Activated CD4-positive, alpha-beta T cell treated with anti-CD3 and anti-CD28 coated beads, Interleukin-2, amount 10 ng/mL, durations not matched to agents 24 days and 14 days (primary cell): ENCODE results near the gene HLA-DPA1. TPM values are rescaled to one million over a fixed set of nuclear protein-coding genes. Genes with fewer than 3 reads are reported as not detected.
"Not testable (repeated sequence)": the region's sequence is repeated elsewhere in the genome, so short reads cannot be mapped to it uniquely, and the experiment has no call there.

Experiments
- DNase-seq: peaks from one replicate; pipeline ENCODE4 v3.0.0; 2022
- H3K27ac Mint-ChIP-seq: one replicate; pipeline ENCODE4 v1.8.0; 2022; ENCODE audit warnings: mild to moderate bottlenecking, mixed read lengths
- H3K27me3 Mint-ChIP-seq: one replicate; pipeline ENCODE4 v1.8.0; 2022; ENCODE audit warnings: mixed read lengths
- H3K36me3 Mint-ChIP-seq: one replicate; pipeline ENCODE4 v1.8.0; 2022; ENCODE audit warnings: low read depth, mild to moderate bottlenecking, mixed read lengths
- H3K4me1 Mint-ChIP-seq: one replicate; pipeline ENCODE4 v1.8.0; 2021; ENCODE audit warnings: mixed read lengths
- H3K4me3 Mint-ChIP-seq: one replicate; pipeline ENCODE4 v1.8.0; 2022; ENCODE audit warnings: mild to moderate bottlenecking, moderate library complexity, mixed read lengths
- H3K9me3 Mint-ChIP-seq: one replicate; pipeline ENCODE4 v1.8.0; 2021; ENCODE audit warnings: mixed read lengths
- intact Hi-C: fragments of 100-400 bp; cut with micrococcal nuclease; formaldehyde crosslinking; loops from one replicate; pipeline ENCODE4 v1.15.1; 2023
- total RNA-seq: library from RNA; stranded (reverse); gene quantifications from 2 replicates; pipeline ENCODE4 v1.2.3, GENCODE V29; 2022

HLA-DPA1 gene
- total RNA-seq, 1 donor from 2014 or later, result 38.5 TPM

DNA sequence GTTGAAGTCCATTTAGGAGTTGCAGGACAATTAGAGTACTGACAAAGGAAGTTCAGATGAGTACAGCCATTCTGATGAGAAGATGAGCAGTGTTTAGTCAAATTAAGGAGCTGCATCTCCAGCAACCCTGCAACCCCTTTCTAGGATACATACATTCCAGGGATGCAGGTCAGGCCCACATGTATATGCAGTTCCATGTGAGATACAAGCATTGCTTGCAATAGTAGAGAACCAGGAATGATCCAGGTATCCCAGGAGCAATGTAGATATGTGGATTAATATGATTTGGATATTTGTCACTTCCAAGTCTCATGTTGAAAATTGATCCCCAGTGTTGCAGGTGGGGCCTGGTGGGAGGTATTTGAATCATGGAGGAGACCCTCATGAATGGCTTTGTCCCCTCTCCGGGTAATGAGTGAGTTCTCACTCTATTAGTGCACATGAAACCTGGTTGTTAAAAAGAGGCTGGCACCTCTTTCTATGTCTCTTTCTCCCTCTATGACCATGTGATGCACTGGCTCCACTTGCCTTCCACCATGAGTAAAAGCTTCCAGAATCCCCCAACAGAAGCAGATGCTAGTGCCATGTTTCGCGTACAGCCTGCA, 6.4 kb downstream of the HLA-DPA1 start:
- Mint-ChIP-seq H3K4me1 (peaks cover 7% of the 10 kb centered on the region), H3K9me3 (no peaks in the 10 kb centered on the region), H3K27me3 (peaks cover 2% of the 10 kb centered on the region), H3K4me3 (no peak overlapping the region), H3K27ac (no peak overlapping the region), H3K36me3 (peaks cover 25% of the 10 kb centered on the region)
- intact Hi-C loops, result no loop called here
- DNase-seq, result peak; percentile 51

DNA sequence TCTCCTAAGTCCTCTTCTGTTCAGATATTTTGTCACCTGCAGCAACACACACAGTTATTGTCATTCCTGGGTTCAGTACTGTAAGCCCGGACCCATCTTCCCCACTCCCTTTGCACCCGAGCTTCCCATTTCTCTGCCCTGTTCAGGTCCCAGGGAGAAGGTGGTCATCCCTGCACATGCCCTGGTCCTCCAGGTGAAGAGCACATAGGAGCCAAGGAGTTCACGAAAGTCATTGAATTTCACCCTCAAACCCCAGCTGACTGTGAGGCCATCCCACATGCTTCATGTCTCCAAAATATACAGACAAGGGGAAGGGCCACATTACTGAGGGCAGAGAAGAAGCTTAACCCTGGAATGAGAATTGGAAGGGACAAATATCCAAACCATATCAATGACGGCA, 8.1 kb downstream of the HLA-DPA1 start:
- intact Hi-C loops, result no loop called here
- Mint-ChIP-seq H3K4me1 (peaks cover 2% of the 10 kb centered on the region), H3K27ac (no peak overlapping the region), H3K4me3 (no peak overlapping the region), H3K36me3 (peaks cover 25% of the 10 kb centered on the region), H3K27me3 (peaks cover 2% of the 10 kb centered on the region), H3K9me3 (no peaks in the 10 kb centered on the region)
- peak; percentile 51 for DNase-seq

DNA sequence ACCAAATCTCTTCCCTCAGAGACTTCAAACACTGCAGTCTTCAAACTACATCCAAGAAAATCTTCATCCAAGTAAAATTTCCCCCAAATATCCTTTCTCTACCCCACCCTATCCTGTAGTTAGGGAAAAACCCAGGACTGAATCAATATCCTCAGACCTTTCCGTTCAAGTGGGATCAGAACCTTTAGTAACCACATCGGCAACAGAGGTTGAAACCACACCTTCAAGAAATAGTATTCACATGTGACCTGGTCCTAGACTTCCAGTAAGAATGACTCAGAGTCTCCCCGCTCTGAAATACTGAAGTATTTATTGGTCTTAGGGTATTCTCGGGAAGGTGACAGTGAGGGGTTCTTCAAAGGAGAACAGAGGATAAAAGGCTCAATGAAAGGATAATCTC, 8.7 kb downstream of the HLA-DPA1 start:
- intact Hi-C loops, result no loop called here
- H3K27ac Mint-ChIP-seq, result no peak overlapping the region
- peaks cover 2% of the 10 kb centered on the region for H3K27me3 Mint-ChIP-seq
- DNase-seq, result peak; percentile 28
- no peaks in the 10 kb centered on the region for H3K9me3 Mint-ChIP-seq
- no peak overlapping the region for H3K4me3 Mint-ChIP-seq
- H3K36me3 Mint-ChIP-seq, result peaks cover 21% of the 10 kb centered on the region
- H3K4me1 Mint-ChIP-seq, result no peaks in the 10 kb centered on the region

DNA sequence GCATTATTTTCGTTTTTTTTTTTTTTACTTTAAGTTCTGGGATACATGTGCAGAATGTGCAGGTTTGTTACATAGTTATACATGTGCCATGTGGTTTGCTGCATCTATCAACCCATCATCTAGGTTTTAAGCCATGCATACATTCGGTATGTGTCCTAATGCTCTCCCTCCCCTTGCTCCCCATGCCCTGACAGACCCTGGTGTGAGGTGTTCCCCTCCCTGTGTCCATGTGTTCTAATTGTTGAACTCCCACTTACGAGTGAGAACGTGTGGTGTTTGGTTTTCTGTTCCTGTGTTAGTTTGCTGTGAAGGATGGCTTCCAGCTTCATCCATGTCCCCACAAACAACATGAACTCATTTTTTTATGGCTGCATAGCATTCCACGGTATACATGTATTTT, 10.0 kb downstream of the HLA-DPA1 start:
- H3K9me3 Mint-ChIP-seq, H3K27ac Mint-ChIP-seq, intact Hi-C loops, H3K4me1 Mint-ChIP-seq, H3K27me3 Mint-ChIP-seq, DNase-seq, H3K4me3 Mint-ChIP-seq: not testable (repeated sequence)
- H3K36me3 Mint-ChIP-seq, result peaks cover 14% of the 10 kb centered on the region

DNA sequence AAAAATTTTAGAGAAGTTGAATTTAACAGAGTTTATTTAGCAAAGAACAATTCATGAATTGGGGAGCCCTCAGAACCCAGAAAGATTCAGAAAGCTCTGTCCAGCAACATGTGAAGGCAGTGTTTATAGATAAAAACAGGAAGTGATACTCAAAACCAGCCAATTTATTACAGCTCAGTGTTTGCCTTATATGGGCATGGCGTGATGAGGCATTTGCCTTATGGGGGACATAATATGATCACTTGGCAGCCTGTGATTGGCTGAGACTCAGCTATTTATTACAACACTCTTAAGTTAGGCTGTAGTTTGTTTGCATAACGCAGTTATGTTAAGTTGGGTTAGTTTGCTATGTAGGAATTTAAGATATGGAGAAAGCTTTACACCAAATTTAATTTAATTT, 11.5 kb downstream of the HLA-DPA1 start:
- intact Hi-C loops, result no loop called here
- Mint-ChIP-seq H3K9me3 (no peaks in the 10 kb centered on the region), H3K4me3 (no peak overlapping the region), H3K27ac (no peak overlapping the region), H3K27me3 (peaks cover 7% of the 10 kb centered on the region), H3K36me3 (peaks cover 6% of the 10 kb centered on the region), H3K4me1 (no peaks in the 10 kb centered on the region)
- no peak for DNase-seq

DNA sequence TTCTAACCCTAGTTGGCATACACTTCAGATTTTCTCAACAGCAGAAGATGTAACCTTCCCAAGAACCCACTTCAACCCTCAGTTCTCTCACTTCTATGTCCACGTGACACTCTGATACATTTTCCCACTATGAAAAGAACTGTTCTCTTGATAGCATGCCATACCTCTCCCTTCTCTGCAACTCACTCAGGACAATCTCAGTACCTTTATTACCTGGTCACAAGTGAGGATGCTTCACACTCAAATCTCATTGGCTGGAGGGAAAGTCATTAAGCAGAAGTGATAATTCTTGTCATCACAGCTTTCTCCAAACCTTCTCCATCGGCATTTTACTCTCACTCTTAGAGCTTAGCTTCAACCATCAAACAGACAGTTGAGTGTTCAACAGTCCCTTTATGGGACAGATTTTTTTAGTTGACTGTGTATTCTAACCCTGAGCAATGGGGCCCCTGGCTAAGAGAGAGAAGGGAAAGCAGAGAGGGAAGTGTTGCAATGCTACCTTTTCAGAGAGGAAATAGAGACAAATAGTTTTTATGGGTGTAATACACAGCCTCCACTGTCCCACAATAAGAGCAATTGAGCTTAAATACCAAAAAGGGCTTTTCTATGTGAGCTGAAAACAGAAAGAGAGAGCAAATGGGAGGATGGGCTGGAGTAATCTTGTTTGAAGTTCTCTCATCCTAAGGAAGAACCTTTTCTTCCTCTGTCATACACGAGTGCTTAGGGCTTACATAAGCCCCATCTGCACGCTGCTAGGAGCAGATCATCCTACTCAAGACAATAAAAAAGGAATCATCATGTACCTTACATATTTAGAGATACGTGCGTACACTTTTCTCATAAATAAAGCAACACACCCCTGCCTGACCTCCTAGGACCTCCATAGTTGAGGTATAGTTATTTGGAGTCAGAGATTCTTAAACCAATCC, 16.0 kb downstream of the HLA-DPA1 start:
- DNase-seq, result no peak
- H3K27ac Mint-ChIP-seq, result no peak overlapping the region
- H3K36me3 Mint-ChIP-seq, result no peaks in the 10 kb centered on the region
- no peaks in the 10 kb centered on the region for H3K9me3 Mint-ChIP-seq
- peaks cover 10% of the 10 kb centered on the region for H3K27me3 Mint-ChIP-seq
- H3K4me3 Mint-ChIP-seq, result no peak overlapping the region
- H3K4me1 Mint-ChIP-seq, result no peaks in the 10 kb centered on the region
- intact Hi-C loops, result no loop called here

DNA sequence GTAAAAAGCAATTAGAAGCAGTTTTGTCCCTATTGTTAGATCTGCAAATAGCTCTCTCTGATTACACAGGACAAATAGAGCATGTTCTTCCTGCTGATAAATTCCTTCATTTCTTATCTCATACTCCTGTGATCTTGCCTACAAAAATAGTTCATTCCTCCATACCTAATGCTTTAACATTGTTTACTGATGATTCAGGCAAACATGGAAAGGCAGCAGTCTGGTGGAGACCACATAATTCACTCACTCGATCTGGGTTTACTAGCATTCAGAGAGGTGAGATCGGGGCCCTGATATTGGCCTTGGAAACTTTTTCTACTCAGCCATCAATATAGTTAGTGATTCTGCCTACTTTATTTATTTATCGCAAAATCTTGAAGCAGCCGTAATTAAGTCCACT, 20.2 kb downstream of the HLA-DPA1 start:
- no peak overlapping the region for H3K4me3 Mint-ChIP-seq
- H3K27me3 Mint-ChIP-seq, result peaks cover 23% of the 10 kb centered on the region
- intact Hi-C loops, result no loop called here
- no peaks in the 10 kb centered on the region for H3K9me3 Mint-ChIP-seq
- no peak overlapping the region for H3K27ac Mint-ChIP-seq
- H3K4me1 Mint-ChIP-seq, result no peaks in the 10 kb centered on the region
- no peak for DNase-seq
- H3K36me3 Mint-ChIP-seq, result no peaks in the 10 kb centered on the region

DNA sequence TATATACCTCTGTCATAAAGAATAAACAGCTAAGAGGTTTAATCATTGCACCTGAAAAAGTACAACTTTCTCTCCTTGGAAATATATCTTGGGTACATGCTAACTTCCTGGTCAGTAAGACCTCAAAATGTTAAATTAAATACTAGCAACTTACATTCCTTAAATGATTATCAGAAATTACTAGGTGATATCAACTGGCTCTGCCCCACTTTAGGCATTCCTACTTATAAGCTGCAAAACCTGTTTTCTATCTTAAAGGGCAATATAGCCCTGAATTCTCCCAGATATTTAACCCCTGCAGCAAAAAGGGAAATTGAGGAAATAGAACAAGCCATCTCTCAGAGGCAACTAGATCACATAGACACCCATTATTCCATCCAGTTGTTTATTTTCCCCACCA, 20.8 kb downstream of the HLA-DPA1 start:
- H3K27me3 Mint-ChIP-seq, result peaks cover 27% of the 10 kb centered on the region

DNA sequence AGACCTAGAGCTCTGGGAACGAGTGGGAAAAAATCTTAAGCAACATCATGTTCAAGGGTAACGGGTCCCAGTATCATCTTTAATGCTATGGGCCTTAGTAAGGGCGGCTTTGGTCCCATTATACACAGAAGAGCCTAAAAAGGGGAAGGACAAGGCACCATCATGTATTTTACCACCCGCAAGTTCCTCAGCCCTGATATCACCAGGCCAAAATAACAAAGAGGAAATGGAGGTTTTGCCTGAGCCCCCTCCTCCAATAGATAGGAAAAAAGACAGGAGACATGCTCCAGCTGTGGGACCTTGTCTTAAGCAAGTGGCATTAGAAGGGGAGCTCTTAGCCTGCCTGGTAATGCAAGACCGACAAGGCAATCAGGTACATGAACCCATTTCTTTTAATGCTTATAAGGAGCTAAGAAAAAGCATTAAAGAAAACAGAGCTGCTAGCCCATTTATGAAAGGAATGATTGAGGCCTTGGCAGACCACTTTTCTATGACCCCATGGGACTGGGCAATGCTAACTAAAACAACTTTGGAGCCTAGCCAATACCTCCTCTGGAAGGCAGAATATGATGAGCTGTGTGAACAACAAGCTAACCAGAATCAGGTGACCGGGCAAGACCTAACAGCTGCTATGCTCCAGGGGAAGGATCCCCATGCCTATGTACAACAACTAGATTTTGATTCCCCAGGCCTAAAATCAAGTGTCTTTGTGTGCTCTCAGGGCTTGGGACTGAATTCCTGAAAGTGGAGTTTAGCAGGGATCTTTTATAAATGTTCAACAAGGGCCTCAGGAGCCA, 23.2 kb downstream of the HLA-DPA1 start:
- Mint-ChIP-seq H3K27ac (no peak overlapping the region), H3K9me3 (no peaks in the 10 kb centered on the region), H3K36me3 (no peaks in the 10 kb centered on the region), H3K4me1 (no peaks in the 10 kb centered on the region), H3K27me3 (peaks cover 39% of the 10 kb centered on the region), H3K4me3 (no peak overlapping the region)
- intact Hi-C loops, result no loop called here
- no peak for DNase-seq

More for the DNA sequence above, 20.8 kb downstream of the HLA-DPA1 start:
- Mint-ChIP-seq H3K4me1 (no peaks in the 10 kb centered on the region), H3K27ac (no peak overlapping the region), H3K4me3 (no peak overlapping the region), H3K9me3 (no peaks in the 10 kb centered on the region), H3K36me3 (no peaks in the 10 kb centered on the region)
- no peak for DNase-seq
- intact Hi-C loops, result no loop called here

DNA sequence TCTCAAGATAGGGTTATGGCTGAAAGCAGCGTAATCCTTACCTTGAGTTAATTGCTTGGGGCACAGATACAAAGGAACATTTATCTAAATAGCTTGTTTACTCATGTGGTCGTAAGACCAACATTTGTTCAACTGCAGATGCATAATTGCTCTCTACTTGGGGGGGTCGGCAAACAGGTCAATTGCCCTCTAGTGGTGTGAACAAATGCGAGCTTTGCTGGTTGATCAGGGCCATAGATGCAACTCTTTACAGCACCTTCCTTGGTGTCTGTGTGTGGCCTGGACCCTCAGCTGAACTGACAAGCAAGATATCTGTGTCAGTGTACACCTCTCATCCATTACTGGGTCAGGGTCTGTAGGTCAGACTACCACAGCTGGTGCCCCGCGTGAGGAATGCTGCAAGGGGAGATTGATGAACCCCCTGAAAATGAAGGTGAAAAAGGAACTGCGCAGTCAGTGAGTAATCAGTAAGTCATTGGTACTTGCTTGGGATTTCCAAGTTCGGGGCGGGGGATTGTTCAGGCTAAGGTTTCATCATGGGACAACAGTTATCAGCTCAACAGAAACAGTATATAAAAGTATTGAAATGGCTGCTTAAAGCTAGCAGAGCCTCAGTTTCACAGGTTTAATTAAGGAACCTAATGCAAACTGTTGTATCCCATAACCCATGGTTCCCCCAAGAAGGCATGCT, 24.0 kb downstream of the HLA-DPA1 start:
- Mint-ChIP-seq H3K9me3 (no peaks in the 10 kb centered on the region), H3K36me3 (no peaks in the 10 kb centered on the region), H3K4me1 (no peaks in the 10 kb centered on the region), H3K27me3 (peaks cover 45% of the 10 kb centered on the region), H3K27ac (no peak overlapping the region), H3K4me3 (no peak overlapping the region)
- intact Hi-C loops, result no loop called here
- no peak for DNase-seq

DNA sequence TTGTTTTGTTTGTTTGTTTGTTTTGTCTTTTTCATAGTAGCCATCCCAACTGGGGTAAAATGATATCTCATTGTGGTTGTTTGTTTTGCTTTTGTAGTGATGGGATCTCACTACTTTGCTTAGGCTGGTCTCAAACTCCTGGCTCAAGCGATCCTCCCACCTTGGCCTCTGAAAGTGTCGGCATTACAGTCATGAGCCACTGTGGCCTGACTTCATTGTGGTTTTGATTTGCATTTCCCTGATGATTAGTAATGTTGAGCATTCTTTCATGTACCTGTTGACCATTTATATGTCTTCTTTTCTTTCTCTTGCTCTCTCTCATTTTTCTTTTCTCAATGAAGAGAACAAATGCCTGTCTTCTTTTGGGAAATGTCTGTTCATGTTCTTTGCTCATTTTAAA, 33.3 kb downstream of the HLA-DPA1 start:
- no peaks in the 10 kb centered on the region for H3K4me1 Mint-ChIP-seq
- intact Hi-C loops, result no loop called here
- peaks cover 64% of the 10 kb centered on the region for H3K27me3 Mint-ChIP-seq
- no peak overlapping the region for H3K4me3 Mint-ChIP-seq
- H3K9me3 Mint-ChIP-seq, result peaks cover 10% of the 10 kb centered on the region
- no peak overlapping the region for H3K27ac Mint-ChIP-seq
- no peak for DNase-seq
- no peaks in the 10 kb centered on the region for H3K36me3 Mint-ChIP-seq

DNA sequence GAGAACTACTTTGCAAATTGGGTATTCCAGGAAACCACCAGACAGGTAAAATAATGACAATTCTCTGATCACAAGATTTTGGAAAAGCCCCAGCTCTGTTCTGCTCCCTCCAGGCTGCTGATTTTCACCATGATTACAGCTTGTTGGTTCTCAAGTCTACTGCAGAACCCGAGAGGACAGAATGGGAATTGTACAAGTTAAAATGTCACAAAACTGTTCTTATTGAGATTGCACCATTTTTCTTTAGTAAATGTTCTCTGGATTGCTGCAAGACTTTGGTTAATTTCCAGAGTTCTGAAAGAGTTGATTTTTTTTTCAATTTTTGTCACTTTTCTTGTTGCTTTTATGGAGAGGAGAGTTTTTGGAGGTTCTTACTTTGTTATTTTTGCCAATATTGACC, 36.9 kb downstream of the HLA-DPA1 start:
- Mint-ChIP-seq H3K9me3 (peaks cover 3% of the 10 kb centered on the region), H3K4me3 (no peak overlapping the region), H3K27ac (no peak overlapping the region), H3K4me1 (no peaks in the 10 kb centered on the region), H3K27me3 (peaks cover 69% of the 10 kb centered on the region), H3K36me3 (no peaks in the 10 kb centered on the region)
- no peak for DNase-seq
- intact Hi-C loops, result no loop called here

DNA sequence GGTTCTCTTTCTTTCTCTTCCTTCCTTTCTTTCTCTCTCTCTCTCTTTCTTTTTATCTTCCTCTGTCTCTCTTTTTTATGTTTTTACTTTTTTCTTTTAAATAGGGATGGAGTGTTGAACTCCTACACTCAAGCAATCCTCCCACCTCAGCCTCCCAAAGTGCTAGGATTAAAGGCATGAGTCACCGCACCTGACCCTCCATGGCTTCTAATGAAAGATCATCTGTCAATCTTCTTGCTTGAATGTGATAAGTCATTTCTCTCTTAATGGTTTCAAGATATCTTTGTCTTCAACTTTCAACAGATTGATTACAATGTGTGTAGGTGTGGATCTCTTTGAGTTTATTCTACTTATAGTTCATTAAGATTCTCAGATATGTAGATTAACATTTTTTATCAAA, 38.9 kb downstream of the HLA-DPA1 start:
- intact Hi-C loops, result no loop called here
- H3K36me3 Mint-ChIP-seq, result no peaks in the 10 kb centered on the region
- no peak for DNase-seq
- peaks cover 3% of the 10 kb centered on the region for H3K9me3 Mint-ChIP-seq
- peaks cover 71% of the 10 kb centered on the region for H3K27me3 Mint-ChIP-seq
- H3K27ac Mint-ChIP-seq, result no peak overlapping the region
- no peak overlapping the region for H3K4me3 Mint-ChIP-seq
- peaks cover 3% of the 10 kb centered on the region for H3K4me1 Mint-ChIP-seq
